ENCODE results near the gene RBMXL3. TPM values are rescaled to one million over a fixed set of nuclear protein-coding genes. Genes with fewer than 3 reads are reported as not detected.

RBMXL3 gene
- total RNA-seq, 1 experiment from 2014 or later = not detected

DNA sequence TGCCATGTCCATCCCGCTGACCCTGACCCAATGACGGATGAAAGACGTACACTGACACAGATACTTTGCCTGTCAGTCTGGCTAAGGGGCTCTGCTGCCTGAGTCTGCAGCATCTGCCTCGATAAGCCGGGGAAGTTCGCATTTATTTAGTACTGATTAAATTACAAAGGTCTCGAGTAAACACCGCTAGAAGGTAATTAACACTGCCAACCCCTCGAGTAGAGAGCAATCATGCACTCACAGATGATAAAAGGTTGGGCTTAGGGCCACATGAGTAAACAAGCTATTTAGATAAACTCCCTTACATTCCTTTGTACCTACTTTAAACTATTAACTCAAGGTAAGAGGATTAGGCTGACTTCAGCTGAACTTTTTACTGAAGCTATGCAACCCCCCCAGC, 16.0 kb upstream of the RBMXL3 start:
- H2AFZ ChIP-seq (ENCODE audit: low read length) = no peak overlapping the region
- no peak for ATAC-seq
- ChIA-PET POLR2A (ENCODE audit: unreplicated experiment) (no interaction called here), CTCF (no interaction called here)
- H3K79me2 ChIP-seq (ENCODE audit: low read length) = no peaks in the 10 kb centered on the region
- no peak overlapping the region for H3K4me2 ChIP-seq (ENCODE audit: low read length)
- H3K9me2 ChIP-seq (replicated peaks; ENCODE audit: low read length) = no peaks in the 10 kb centered on the region
- H3K4me1 ChIP-seq (ENCODE audit: insufficient read depth, low read length) = no peaks in the 10 kb centered on the region
- no peak for TF ChIP-seq EZH2phosphoT487 (IDR thresholded peaks at IDR 0.05; ENCODE audit: borderline replicate concordance, low read length)
- TF ChIP-seq EZH2 (IDR thresholded peaks at IDR 0.05; ENCODE audit: low read length, unreplicated experiment) = no peak
- TF ChIP-seq, protein P1, sequence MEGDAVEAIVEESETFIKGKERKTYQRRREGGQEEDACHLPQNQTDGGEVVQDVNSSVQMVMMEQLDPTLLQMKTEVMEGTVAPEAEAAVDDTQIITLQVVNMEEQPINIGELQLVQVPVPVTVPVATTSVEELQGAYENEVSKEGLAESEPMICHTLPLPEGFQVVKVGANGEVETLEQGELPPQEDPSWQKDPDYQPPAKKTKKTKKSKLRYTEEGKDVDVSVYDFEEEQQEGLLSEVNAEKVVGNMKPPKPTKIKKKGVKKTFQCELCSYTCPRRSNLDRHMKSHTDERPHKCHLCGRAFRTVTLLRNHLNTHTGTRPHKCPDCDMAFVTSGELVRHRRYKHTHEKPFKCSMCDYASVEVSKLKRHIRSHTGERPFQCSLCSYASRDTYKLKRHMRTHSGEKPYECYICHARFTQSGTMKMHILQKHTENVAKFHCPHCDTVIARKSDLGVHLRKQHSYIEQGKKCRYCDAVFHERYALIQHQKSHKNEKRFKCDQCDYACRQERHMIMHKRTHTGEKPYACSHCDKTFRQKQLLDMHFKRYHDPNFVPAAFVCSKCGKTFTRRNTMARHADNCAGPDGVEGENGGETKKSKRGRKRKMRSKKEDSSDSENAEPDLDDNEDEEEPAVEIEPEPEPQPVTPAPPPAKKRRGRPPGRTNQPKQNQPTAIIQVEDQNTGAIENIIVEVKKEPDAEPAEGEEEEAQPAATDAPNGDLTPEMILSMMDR (conservative IDR thresholded peaks at IDR 0.05; ENCODE audit: low read depth, low read length) = no peak
- no peaks in the 10 kb centered on the region for H3F3A ChIP-seq (ENCODE audit: low read length, unreplicated experiment)
- H3K27me3 ChIP-seq (ENCODE audit: low read length) = no peaks in the 10 kb centered on the region
- H3K36me3 ChIP-seq (ENCODE audit: low read depth, low read length) = no peaks in the 10 kb centered on the region
- no peaks in the 10 kb centered on the region for H4K20me1 ChIP-seq (ENCODE audit: low read length)
- intact Hi-C loops (cut with micrococcal nuclease) = no loop called here
- H3K27ac ChIP-seq (ENCODE audit: low read length) = no peak overlapping the region
- no TSS peak for BruUV-seq (replicated peaks)
- H3K4me3 ChIP-seq (ENCODE audit: low read length) = no peak overlapping the region
- H3K9ac ChIP-seq (ENCODE audit: low read length) = no peak overlapping the region
- no peaks in the 10 kb centered on the region for H3K9me3 ChIP-seq (ENCODE audit: low read length)
- no peak for DNase-seq

DNA sequence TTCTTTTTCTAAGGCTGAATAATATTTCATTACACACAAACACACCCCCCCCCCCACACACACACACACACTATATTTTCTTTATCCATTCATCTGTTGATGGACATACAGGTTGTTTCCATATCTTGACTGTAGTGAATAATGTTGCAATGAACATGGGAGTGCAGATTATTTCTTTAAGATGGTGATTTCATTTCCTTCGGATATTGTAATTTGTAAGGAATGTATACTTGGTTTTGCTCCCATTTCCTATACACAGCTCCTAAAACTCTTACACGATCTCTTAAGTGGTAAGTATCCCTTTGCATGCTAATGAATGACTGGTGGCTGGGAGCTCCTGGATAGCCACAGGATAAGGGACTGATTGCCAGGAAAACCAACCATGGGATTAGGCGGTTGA, 14.7 kb upstream of the RBMXL3 start:
- Histone ChIP-seq H3K9ac (ENCODE audit: low read length) (no peak overlapping the region), H3K4me3 (ENCODE audit: low read length) (no peak overlapping the region), H3K27ac (ENCODE audit: low read length) (no peak overlapping the region), H3K79me2 (ENCODE audit: low read length) (no peaks in the 10 kb centered on the region), H3K9me2 (replicated peaks; ENCODE audit: low read length) (no peaks in the 10 kb centered on the region), H3K36me3 (ENCODE audit: low read depth, low read length) (no peaks in the 10 kb centered on the region), H4K20me1 (ENCODE audit: low read length) (no peaks in the 10 kb centered on the region), H3K4me1 (ENCODE audit: insufficient read depth, low read length) (no peaks in the 10 kb centered on the region), H3F3A (ENCODE audit: low read length, unreplicated experiment) (no peaks in the 10 kb centered on the region), H3K9me3 (ENCODE audit: low read length) (no peaks in the 10 kb centered on the region), H3K4me2 (ENCODE audit: low read length) (no peak overlapping the region), H3K27me3 (ENCODE audit: low read length) (no peaks in the 10 kb centered on the region), H2AFZ (ENCODE audit: low read length) (no peak overlapping the region)
- intact Hi-C loops (cut with micrococcal nuclease) = no loop called here
- ATAC-seq (no peak), DNase-seq (no peak)
- CTCF ChIA-PET = no interaction called here
- no TSS peak for BruUV-seq (replicated peaks)
- no peak for TF ChIP-seq EZH2 (IDR thresholded peaks at IDR 0.05; ENCODE audit: low read length, unreplicated experiment)
- TF ChIP-seq EZH2phosphoT487 (IDR thresholded peaks at IDR 0.05; ENCODE audit: borderline replicate concordance, low read length) = no peak
- TF ChIP-seq, protein P1 (conservative IDR thresholded peaks at IDR 0.05; ENCODE audit: low read depth, low read length) = no peak
- POLR2A ChIA-PET (ENCODE audit: unreplicated experiment) = no interaction called here

DNA sequence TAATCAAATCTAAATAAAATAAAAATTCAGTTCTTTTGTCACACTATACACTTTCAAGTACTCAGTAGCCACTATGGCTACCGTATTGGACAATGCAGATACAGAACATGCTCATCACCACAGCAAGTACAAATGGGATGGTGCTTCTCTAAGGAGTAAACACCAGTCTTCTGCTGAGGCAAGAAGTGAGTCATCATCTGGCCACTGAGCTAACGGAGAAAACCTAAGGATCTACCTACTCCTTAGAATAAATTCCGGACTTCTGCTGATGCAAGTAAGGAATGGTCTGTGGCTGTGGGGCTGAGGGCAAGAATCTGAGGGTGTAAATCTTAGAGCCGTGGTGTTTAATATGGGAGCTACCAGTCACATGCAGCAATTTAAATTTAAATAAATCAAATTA, 11.3 kb upstream of the RBMXL3 start:
- ChIA-PET POLR2A (ENCODE audit: unreplicated experiment) (no interaction called here), CTCF (no interaction called here)
- Histone ChIP-seq H3K9ac (ENCODE audit: low read length) (no peak overlapping the region), H3K4me2 (ENCODE audit: low read length) (no peak overlapping the region), H3K79me2 (ENCODE audit: low read length) (no peaks in the 10 kb centered on the region), H3K4me3 (ENCODE audit: low read length) (no peak overlapping the region), H3K27ac (ENCODE audit: low read length) (no peak overlapping the region), H3F3A (ENCODE audit: low read length, unreplicated experiment) (no peaks in the 10 kb centered on the region), H4K20me1 (ENCODE audit: low read length) (no peaks in the 10 kb centered on the region), H3K9me2 (replicated peaks; ENCODE audit: low read length) (no peaks in the 10 kb centered on the region), H2AFZ (ENCODE audit: low read length) (no peak overlapping the region), H3K9me3 (ENCODE audit: low read length) (no peaks in the 10 kb centered on the region), H3K27me3 (ENCODE audit: low read length) (no peaks in the 10 kb centered on the region), H3K36me3 (ENCODE audit: low read depth, low read length) (no peaks in the 10 kb centered on the region), H3K4me1 (ENCODE audit: insufficient read depth, low read length) (no peaks in the 10 kb centered on the region)
- DNase-seq = no peak
- BruUV-seq (replicated peaks) = no TSS peak
- ATAC-seq = no peak
- no peak for TF ChIP-seq EZH2phosphoT487 (IDR thresholded peaks at IDR 0.05; ENCODE audit: borderline replicate concordance, low read length)
- TF ChIP-seq EZH2 (IDR thresholded peaks at IDR 0.05; ENCODE audit: low read length, unreplicated experiment) = no peak
- TF ChIP-seq, protein P1 (conservative IDR thresholded peaks at IDR 0.05; ENCODE audit: low read depth, low read length) = no peak
- intact Hi-C loops (cut with micrococcal nuclease) = no loop called here
